Measurements from ENCODE around the gene PTCSC3. TPM values are rescaled to one million over a fixed set of nuclear protein-coding genes. Genes with fewer than 3 reads are reported as not detected.

PTCSC3 gene
- total RNA-seq, 3 donors from 2014 or later (not counting 1 experiment from before 2014, with no cell fraction given): not detected

- H3K36me3 Mint-ChIP-seq: no peaks in the 10 kb centered on the region
- H3K27ac Mint-ChIP-seq: no peak overlapping the region
- peaks cover 2 to 7% of the 10 kb centered on the region in 2 donors for H3K9me3 Mint-ChIP-seq
- H3K4me1 Mint-ChIP-seq: no peaks in the 10 kb centered on the region
- Histone ChIP-seq H3K36me3 (ENCODE audit: control insufficient read depth, insufficient read depth, low read length) (no peaks in the 10 kb centered on the region), H3K9me3 (ENCODE audit: control insufficient read depth, insufficient read depth, low read length) (no peaks in the 10 kb centered on the region), H3K4me3 (ENCODE audit: low read length) (no peak overlapping the region), H3K27ac (ENCODE audit: low read length) (no peak overlapping the region), H3K27me3 (ENCODE audit: control insufficient read depth, insufficient read depth, low read length) (no peaks in the 10 kb centered on the region), H3K4me1 (ENCODE audit: control insufficient read depth, insufficient read depth, low read length) (no peaks in the 10 kb centered on the region)
- DNase-seq (no peak), ATAC-seq (no peak)
- no peak overlapping the region for H3K4me3 Mint-ChIP-seq
- intact Hi-C loops (cut with micrococcal nuclease): no loop called here
- peaks cover 0 to 11% of the 10 kb centered on the region in 2 donors for H3K27me3 Mint-ChIP-seq (ENCODE audit: low read depth in 2 of 2)
- no CpG with 5 or more reads among the region's 1 CpG for WGBS (ENCODE audit: insufficient coverage)
- TF ChIP-seq CTCF (IDR thresholded peaks at IDR 0.05): no peak
Observed at GRCh38 chr14:36086629-36087395, 89.7 kb downstream of the PTCSC3 start.

GRCh38 chr14:36085861-36086260 is 90.7 kb downstream of the PTCSC3 start:
- Histone ChIP-seq H3K4me3 (ENCODE audit: low read length) (no peak overlapping the region), H3K9me3 (ENCODE audit: control insufficient read depth, insufficient read depth, low read length) (no peaks in the 10 kb centered on the region), H3K36me3 (ENCODE audit: control insufficient read depth, insufficient read depth, low read length) (no peaks in the 10 kb centered on the region), H3K27ac (ENCODE audit: low read length) (no peak overlapping the region), H3K4me1 (ENCODE audit: control insufficient read depth, insufficient read depth, low read length) (no peaks in the 10 kb centered on the region), H3K27me3 (ENCODE audit: control insufficient read depth, insufficient read depth, low read length) (no peaks in the 10 kb centered on the region)
- ATAC-seq (no peak), DNase-seq (no peak)
- Mint-ChIP-seq H3K4me1 (no peaks in the 10 kb centered on the region), H3K36me3 (no peaks in the 10 kb centered on the region), H3K27ac (no peak overlapping the region), H3K4me3 (no peak overlapping the region), H3K27me3 (ENCODE audit: low read depth in 2 of 2) (peaks cover 0 to 11% of the 10 kb centered on the region in 2 donors), H3K9me3 (peaks cover 2 to 7% of the 10 kb centered on the region in 2 donors)
- TF ChIP-seq CTCF (IDR thresholded peaks at IDR 0.05): no peak
- intact Hi-C loops (cut with micrococcal nuclease): no loop called here
- WGBS (ENCODE audit: insufficient coverage): 58% methylated on average over 5 of the region's 6 CpGs

Other genes starting within 250 kb of the PTCSC3 start
- 10 to 100 TPM; 26.1 to 41.9 (median 40.1) TPM for gene MBIP, start 143.9 kb upstream of the PTCSC3 start, total RNA-seq